WTC11 (cell line): ENCODE data around the gene NLGN1. TPM values are rescaled to one million over a fixed set of nuclear protein-coding genes. Genes with fewer than 3 reads are reported as not detected.

Experiments used
- ATAC-seq: fragments of 200-7000 bp; cut with Tn5 transposase; 2 replicates; pipeline ENCODE4 v1.10.0; 2021; ENCODE audit warnings: mild to moderate bottlenecking, moderate library complexity
- CTCF ChIA-PET: fragments of 300-600 bp; sonication (Branson Sonifier 250); formaldehyde crosslinking; loops from one replicate; lab custom pipeline; 2021; ENCODE audit warnings: antibody characterized with exemption; lab: Charles Lee
- POLR2A ChIA-PET: fragments of 350-600 bp; sonication (Branson Sonifier 250); formaldehyde crosslinking; loops from one replicate; lab custom pipeline; 2021; ENCODE audit warnings: antibody characterized with exemption; lab: Charles Lee
- DNase-seq: peaks from one replicate; pipeline ENCODE4 v3.0.0; 2021; ENCODE audit warnings: low spot score
- H3K27ac Mint-ChIP-seq: 2 replicates; pipeline ENCODE4 v1.8.0; 2021; ENCODE audit warnings: mixed read lengths
- H3K27me3 Mint-ChIP-seq: 2 replicates; pipeline ENCODE4 v1.8.0; 2021; ENCODE audit warnings: low read depth, mild to moderate bottlenecking, moderate library complexity, mixed read lengths
- H3K36me3 Mint-ChIP-seq: 2 replicates; pipeline ENCODE4 v1.8.0; 2021; ENCODE audit warnings: mixed read lengths
- H3K4me1 Mint-ChIP-seq: 2 replicates; pipeline ENCODE4 v1.8.0; 2022; ENCODE audit warnings: mixed read lengths
- H3K4me3 Mint-ChIP-seq: 2 replicates; pipeline ENCODE4 v1.8.0; 2021; ENCODE audit warnings: mild to moderate bottlenecking, moderate library complexity, mixed read lengths
- H3K9me3 Mint-ChIP-seq: 2 replicates; pipeline ENCODE4 v1.8.0; 2021; ENCODE audit warnings: mixed read lengths
- ATF1 ChIP-seq: sonication (generic); formaldehyde crosslinking; IDR thresholded peaks from 2 replicates; pipeline ENCODE4 v1.8.1; 2023; ENCODE audit warnings: mild to moderate bottlenecking, moderate library complexity, missing genetic modification reagents
- E2F1 ChIP-seq: sonication (generic); formaldehyde crosslinking; IDR thresholded peaks from 2 replicates; pipeline ENCODE4 v1.8.0; 2022; ENCODE audit warnings: mild to moderate bottlenecking, missing genetic modification reagents
- ESRRA ChIP-seq: sonication (generic); formaldehyde crosslinking; IDR thresholded peaks from 2 replicates; pipeline ENCODE4 v1.8.1; 2022; ENCODE audit warnings: mild to moderate bottlenecking, missing genetic modification reagents, borderline replicate concordance
- ETV6 ChIP-seq: sonication (generic); formaldehyde crosslinking; IDR thresholded peaks from 2 replicates; pipeline ENCODE4 v1.8.1; 2022; ENCODE audit warnings: mild to moderate bottlenecking, missing genetic modification reagents
- FOXK1 ChIP-seq: sonication (generic); formaldehyde crosslinking; IDR thresholded peaks from 2 replicates; pipeline ENCODE4 v1.8.0; 2022; ENCODE audit warnings: mild to moderate bottlenecking, moderate library complexity, missing genetic modification reagents
- GABPB1 ChIP-seq: sonication (generic); formaldehyde crosslinking; IDR thresholded peaks from 2 replicates; pipeline ENCODE4 v1.8.1; 2023; ENCODE audit warnings: mild to moderate bottlenecking, missing genetic modification reagents
- HMGA2 ChIP-seq: fragments of 250-450 bp; sonication (Bioruptor Pico); IDR thresholded peaks from 2 replicates; pipeline ENCODE4 v1.4.0; 2021; ENCODE audit warnings: mild to moderate bottlenecking, moderate library complexity
- MXD4 ChIP-seq: fragments of 250-450 bp; sonication (Bioruptor Pico); IDR thresholded peaks from 2 replicates; pipeline ENCODE4 v1.8.0; 2021; ENCODE audit warnings: mild to moderate bottlenecking, moderate library complexity, borderline replicate concordance
- OVOL2 ChIP-seq: fragments of 250-450 bp; sonication (Bioruptor Pico); IDR thresholded peaks from 2 replicates; pipeline ENCODE4 v1.9.0; 2021; ENCODE audit warnings: mild to moderate bottlenecking, borderline replicate concordance
- SMAD4 ChIP-seq: sonication (generic); formaldehyde crosslinking; IDR thresholded peaks from 2 replicates; pipeline ENCODE4 v1.8.0; 2022; ENCODE audit warnings: mild to moderate bottlenecking, missing genetic modification reagents
- STAT6 ChIP-seq: sonication (generic); formaldehyde crosslinking; conservative IDR thresholded peaks from 2 replicates; pipeline ENCODE4 v1.8.1; 2023; ENCODE audit warnings: mild to moderate bottlenecking, low read depth, missing genetic modification reagents, moderate library complexity
- TCF7 ChIP-seq: sonication (generic); formaldehyde crosslinking; IDR thresholded peaks from 2 replicates; pipeline ENCODE4 v1.8.0; 2022; ENCODE audit warnings: mild to moderate bottlenecking, low read depth, missing genetic modification reagents, moderate library complexity
- TEAD1 ChIP-seq: sonication (generic); formaldehyde crosslinking; IDR thresholded peaks from 2 replicates; pipeline ENCODE4 v1.8.0; 2022; ENCODE audit warnings: mild to moderate bottlenecking, missing genetic modification reagents
- TEAD4 ChIP-seq: sonication (generic); formaldehyde crosslinking; IDR thresholded peaks from 2 replicates; pipeline ENCODE4 v1.8.0; 2022; ENCODE audit warnings: mild to moderate bottlenecking, missing genetic modification reagents
- TP53 ChIP-seq: sonication (generic); formaldehyde crosslinking; IDR thresholded peaks from 2 replicates; pipeline ENCODE4 v1.8.1; 2023; ENCODE audit warnings: mild to moderate bottlenecking, missing genetic modification reagents
- ZNF416 ChIP-seq: fragments of 250-450 bp; sonication (Bioruptor Pico); IDR thresholded peaks from 2 replicates; pipeline ENCODE4 v1.9.0; 2021; ENCODE audit warnings: mild to moderate bottlenecking, inconsistent platforms
- total RNA-seq: library from RNA; stranded (reverse); gene quantifications from 3 replicates; pipeline ENCODE4 v1.2.3, GENCODE V29; 2021
- TF ChIP-seq, protein P1 (sequence below): sonication (generic); formaldehyde crosslinking; IDR thresholded peaks from 2 replicates; pipeline ENCODE4 v1.8.1; 2023; ENCODE audit warnings: mild to moderate bottlenecking, missing genetic modification reagents, moderate library complexity
- TF ChIP-seq, protein P2 (sequence below): sonication (generic); formaldehyde crosslinking; IDR thresholded peaks from 2 replicates; pipeline ENCODE4 v1.8.1; 2023; ENCODE audit warnings: mild to moderate bottlenecking, missing genetic modification reagents
- TF ChIP-seq, protein P3 (sequence below): sonication (generic); formaldehyde crosslinking; IDR thresholded peaks from 2 replicates; pipeline ENCODE4 v1.8.0; 2022; ENCODE audit warnings: mild to moderate bottlenecking, missing genetic modification reagents

Gene NLGN1
- total RNA-seq, 1 experiment from 2014 or later: 12.4 TPM

GRCh38 chr3:174253940-174254339, 856.4 kb downstream of the NLGN1 start:
- H3K4me3 Mint-ChIP-seq: no peak overlapping the region
- no peak overlapping the region for H3K27ac Mint-ChIP-seq
- H3K4me1 Mint-ChIP-seq: peaks cover 19% of the 10 kb centered on the region
- no peaks in the 10 kb centered on the region for H3K27me3 Mint-ChIP-seq
- peaks cover 17% of the 10 kb centered on the region for H3K9me3 Mint-ChIP-seq
- no peak for DNase-seq
- ATAC-seq: no peak
- ChIA-PET POLR2A (interaction anchor here (1.1 kb wide), 1 partner anchor 30 kb away, joined by 3 read pairs; no protein-coding TSS in a partner anchor), CTCF (no interaction called here)
- TF ChIP-seq FOXK1 (CRISPR knock-in tag) (no peak), TEAD4 (CRISPR knock-in tag) (no peak), E2F1 (CRISPR knock-in tag) (no peak)
- peaks cover 5% of the 10 kb centered on the region; the same call in 1 of the 2 replicates for H3K36me3 Mint-ChIP-seq

DNA sequence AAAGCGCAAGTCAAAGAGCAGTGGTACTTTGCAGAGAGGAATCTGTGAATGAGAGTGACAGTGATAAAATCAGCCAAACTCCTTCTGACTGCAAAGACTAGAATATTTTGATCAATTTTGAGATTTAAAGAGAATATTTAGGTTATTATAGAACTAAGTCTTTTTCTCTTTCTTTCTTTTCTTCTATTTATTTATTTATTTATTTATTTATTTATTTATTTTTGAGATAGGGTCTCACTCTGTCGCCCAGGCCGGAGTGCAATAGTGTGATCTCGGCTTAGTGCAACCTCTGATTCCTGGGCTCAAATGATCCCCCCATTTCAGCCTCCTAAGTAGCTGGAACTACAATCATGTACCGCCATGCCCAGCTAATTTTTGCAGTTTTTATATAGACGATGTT, 857.9 kb downstream of the NLGN1 start:
- POLR2A ChIA-PET: no interaction called here
- Mint-ChIP-seq H3K27me3 (no peaks in the 10 kb centered on the region), H3K27ac (no peak overlapping the region), H3K4me3 (no peak overlapping the region), H3K4me1 (peaks cover 13% of the 10 kb centered on the region), H3K36me3 (peaks cover 5% of the 10 kb centered on the region; the same call in 1 of the 2 replicates), H3K9me3 (peaks cover 17% of the 10 kb centered on the region)
- DNase-seq: no peak
- CTCF ChIA-PET: no interaction called here
- TF ChIP-seq, protein P1, sequence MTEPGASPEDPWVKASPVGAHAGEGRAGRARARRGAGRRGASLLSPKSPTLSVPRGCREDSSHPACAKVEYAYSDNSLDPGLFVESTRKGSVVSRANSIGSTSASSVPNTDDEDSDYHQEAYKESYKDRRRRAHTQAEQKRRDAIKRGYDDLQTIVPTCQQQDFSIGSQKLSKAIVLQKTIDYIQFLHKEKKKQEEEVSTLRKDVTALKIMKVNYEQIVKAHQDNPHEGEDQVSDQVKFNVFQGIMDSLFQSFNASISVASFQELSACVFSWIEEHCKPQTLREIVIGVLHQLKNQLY (CRISPR knock-in tag): no peak
- no peak for TF ChIP-seq GABPB1 (CRISPR knock-in tag)
- 0 out of 2 replicates have a peak, but pooled peaks have one; percentile 28 for TF ChIP-seq HMGA2
- ATAC-seq: no peak

DNA sequence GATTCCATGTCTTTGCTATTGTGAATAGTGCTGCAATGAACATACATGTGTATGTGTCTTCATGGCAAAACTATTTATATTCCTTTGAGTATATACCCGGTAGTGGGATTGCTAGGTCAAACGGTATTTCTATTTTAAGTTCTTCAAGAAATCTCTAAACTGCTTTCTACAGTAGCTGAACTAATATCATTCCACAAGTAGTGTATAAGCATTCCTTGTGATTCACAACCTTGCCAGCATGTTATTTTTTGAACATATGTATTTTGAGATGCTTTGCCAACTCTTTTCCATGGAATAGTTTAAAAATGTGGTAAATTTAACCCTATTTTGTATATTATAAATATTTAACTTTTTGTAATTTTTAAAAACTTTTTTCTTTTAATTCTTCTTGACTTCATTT, 868.9 kb downstream of the NLGN1 start:
- peaks cover 6% of the 10 kb centered on the region for H3K9me3 Mint-ChIP-seq
- TF ChIP-seq TP53 (CRISPR knock-in tag): no peak
- TF ChIP-seq SMAD4 (CRISPR knock-in tag): no peak
- TF ChIP-seq ATF1: no peak
- TF ChIP-seq, protein P1 (CRISPR knock-in tag): no peak
- TF ChIP-seq TCF7 (CRISPR knock-in tag): no peak
- TF ChIP-seq ETV6 (CRISPR knock-in tag): no peak
- TF ChIP-seq, protein P2, sequence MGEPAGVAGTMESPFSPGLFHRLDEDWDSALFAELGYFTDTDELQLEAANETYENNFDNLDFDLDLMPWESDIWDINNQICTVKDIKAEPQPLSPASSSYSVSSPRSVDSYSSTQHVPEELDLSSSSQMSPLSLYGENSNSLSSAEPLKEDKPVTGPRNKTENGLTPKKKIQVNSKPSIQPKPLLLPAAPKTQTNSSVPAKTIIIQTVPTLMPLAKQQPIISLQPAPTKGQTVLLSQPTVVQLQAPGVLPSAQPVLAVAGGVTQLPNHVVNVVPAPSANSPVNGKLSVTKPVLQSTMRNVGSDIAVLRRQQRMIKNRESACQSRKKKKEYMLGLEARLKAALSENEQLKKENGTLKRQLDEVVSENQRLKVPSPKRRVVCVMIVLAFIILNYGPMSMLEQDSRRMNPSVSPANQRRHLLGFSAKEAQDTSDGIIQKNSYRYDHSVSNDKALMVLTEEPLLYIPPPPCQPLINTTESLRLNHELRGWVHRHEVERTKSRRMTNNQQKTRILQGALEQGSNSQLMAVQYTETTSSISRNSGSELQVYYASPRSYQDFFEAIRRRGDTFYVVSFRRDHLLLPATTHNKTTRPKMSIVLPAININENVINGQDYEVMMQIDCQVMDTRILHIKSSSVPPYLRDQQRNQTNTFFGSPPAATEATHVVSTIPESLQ (CRISPR knock-in tag): no peak
- TF ChIP-seq MXD4 (CRISPR knock-in tag): no peak
- TF ChIP-seq, protein P3, sequence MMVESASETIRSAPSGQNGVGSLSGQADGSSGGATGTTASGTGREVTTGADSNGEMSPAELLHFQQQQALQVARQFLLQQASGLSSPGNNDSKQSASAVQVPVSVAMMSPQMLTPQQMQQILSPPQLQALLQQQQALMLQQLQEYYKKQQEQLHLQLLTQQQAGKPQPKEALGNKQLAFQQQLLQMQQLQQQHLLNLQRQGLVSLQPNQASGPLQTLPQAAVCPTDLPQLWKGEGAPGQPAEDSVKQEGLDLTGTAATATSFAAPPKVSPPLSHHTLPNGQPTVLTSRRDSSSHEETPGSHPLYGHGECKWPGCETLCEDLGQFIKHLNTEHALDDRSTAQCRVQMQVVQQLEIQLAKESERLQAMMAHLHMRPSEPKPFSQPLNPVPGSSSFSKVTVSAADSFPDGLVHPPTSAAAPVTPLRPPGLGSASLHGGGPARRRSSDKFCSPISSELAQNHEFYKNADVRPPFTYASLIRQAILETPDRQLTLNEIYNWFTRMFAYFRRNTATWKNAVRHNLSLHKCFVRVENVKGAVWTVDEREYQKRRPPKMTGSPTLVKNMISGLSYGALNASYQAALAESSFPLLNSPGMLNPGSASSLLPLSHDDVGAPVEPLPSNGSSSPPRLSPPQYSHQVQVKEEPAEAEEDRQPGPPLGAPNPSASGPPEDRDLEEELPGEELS (CRISPR knock-in tag): no peak
- no peak for TF ChIP-seq OVOL2 (CRISPR knock-in tag)
- TF ChIP-seq STAT6: no peak
- TF ChIP-seq ZNF416 (CRISPR knock-in tag): no peak
- TF ChIP-seq ESRRA: no peak
- no peak for TF ChIP-seq TEAD1 (CRISPR knock-in tag)
- TF ChIP-seq, all 79 proteins: peak for 0
- Mint-ChIP-seq H3K4me3 (no peak overlapping the region), H3K27ac (no peak overlapping the region), H3K4me1 (no peaks in the 10 kb centered on the region), H3K27me3 (no peaks in the 10 kb centered on the region), H3K36me3 (peaks cover 7% of the 10 kb centered on the region)
- DNase-seq (no peak), ATAC-seq (no peak)
- POLR2A ChIA-PET: no interaction called here
- CTCF ChIA-PET: no interaction called here
